Subcutaneous adipose tissue (tissue), 4 donors: ENCODE results near the gene HORMAD1. TPM values are rescaled to one million over a fixed set of nuclear protein-coding genes. Genes with fewer than 3 reads are reported as not detected.

Experiments
- total RNA-seq, 4 donors: library from RNA; depleted of rRNA; stranded (reverse); fragments of >200 nt; gene quantifications; one replicate each; pipeline ENCODE4 v1.1.0, GENCODE V29; 2016
- TF ChIP-seq, protein P1 (sequence below): fragments of 450-650 bp; IDR thresholded peaks from one replicate; pipeline ENCODE4 v1.5.1; 2016; ENCODE audit warnings: low read depth, mild to moderate bottlenecking, control low read depth, antibody characterized with exemption, moderate library complexity

Gene HORMAD1
- total RNA-seq, 4 donors from 2014 or later: 2.4 to 4.4 TPM; not detected in 2

DNA sequence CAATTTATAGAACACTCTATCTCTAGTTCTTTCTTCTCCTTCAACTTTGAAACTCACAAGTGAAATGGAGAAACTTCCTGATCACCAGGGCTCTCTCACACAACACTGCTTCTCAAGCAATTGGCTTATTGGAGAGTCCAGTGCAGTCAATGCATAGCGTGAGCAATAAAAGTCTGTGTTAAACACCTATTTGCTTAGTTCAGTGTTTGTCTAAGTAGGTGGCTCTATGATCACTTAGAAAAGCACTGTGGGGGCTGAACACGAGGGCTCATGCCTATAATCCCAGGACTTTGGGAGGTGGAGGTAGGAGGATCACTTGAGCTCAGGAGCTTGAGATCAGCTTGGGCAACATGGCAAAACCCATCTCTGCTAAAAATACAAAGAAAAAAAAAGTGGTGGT is 32.7 kb upstream of the HORMAD1 start:
- TF ChIP-seq, protein P1, sequence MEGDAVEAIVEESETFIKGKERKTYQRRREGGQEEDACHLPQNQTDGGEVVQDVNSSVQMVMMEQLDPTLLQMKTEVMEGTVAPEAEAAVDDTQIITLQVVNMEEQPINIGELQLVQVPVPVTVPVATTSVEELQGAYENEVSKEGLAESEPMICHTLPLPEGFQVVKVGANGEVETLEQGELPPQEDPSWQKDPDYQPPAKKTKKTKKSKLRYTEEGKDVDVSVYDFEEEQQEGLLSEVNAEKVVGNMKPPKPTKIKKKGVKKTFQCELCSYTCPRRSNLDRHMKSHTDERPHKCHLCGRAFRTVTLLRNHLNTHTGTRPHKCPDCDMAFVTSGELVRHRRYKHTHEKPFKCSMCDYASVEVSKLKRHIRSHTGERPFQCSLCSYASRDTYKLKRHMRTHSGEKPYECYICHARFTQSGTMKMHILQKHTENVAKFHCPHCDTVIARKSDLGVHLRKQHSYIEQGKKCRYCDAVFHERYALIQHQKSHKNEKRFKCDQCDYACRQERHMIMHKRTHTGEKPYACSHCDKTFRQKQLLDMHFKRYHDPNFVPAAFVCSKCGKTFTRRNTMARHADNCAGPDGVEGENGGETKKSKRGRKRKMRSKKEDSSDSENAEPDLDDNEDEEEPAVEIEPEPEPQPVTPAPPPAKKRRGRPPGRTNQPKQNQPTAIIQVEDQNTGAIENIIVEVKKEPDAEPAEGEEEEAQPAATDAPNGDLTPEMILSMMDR: no peak

DNA sequence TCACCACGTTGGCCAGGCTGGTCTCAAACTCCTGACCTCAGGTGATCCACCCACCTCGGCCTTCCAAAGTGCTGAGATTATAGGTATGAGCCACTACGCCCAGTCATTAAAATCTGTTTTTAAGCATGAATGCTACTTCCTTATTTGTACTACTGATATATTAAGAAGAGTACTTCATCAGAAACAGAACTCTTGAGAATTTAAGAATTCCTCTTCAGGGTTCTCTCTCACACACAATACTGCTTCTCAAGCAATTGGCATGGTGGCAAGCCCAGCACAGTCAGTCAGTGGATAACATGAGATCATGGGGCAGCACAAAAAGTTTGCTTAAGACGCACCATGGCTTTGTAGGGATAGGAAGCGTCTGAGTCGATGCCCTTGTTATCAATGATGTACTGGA is 30.7 kb upstream of the HORMAD1 start:
- TF ChIP-seq, protein P1: no peak

- TF ChIP-seq, protein P1: no peak
These were observed 29.1 kb upstream of the HORMAD1 start for GRCh38 chr1:150749720-150750311.

DNA sequence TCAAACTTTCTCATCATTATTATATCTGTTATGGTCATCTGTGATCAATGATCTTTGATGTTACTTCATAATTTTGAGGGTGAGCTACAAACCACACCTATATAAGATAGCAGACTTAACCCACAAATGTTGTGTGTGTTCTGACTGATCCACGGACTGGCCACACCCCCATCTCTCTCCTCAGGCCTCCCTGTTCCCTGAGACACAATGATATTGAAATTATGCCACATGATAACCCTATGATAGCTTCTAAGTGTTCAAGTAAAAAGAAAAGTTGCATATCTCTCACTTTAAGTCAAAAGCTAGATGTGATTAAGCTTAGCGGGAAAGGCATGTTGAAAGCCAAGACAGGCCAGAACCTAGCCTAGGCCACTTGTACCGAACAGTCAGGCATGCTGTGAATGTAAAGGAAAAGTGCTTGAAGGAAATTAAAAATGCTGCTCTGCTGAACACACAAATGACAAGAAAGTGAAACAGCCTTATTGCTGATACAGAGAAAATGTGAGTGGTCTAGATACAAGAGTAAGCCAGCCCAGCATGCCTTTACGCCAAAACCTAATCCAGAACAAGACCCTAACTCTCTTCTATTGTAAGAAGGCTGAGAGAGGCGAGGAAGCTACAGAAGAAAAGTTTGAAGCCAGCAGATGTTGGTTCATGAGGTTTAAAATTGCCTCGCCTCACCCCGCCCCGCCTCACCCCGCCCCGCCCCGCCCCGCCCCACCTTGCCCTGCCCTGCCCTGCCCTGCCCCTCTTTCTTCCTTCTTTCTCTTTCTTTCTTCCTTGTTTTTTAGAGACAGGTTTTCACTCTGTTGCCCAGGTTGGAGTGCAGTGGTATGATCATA is 28.4 kb upstream of the HORMAD1 start:
- TF ChIP-seq, protein P1: no peak

DNA sequence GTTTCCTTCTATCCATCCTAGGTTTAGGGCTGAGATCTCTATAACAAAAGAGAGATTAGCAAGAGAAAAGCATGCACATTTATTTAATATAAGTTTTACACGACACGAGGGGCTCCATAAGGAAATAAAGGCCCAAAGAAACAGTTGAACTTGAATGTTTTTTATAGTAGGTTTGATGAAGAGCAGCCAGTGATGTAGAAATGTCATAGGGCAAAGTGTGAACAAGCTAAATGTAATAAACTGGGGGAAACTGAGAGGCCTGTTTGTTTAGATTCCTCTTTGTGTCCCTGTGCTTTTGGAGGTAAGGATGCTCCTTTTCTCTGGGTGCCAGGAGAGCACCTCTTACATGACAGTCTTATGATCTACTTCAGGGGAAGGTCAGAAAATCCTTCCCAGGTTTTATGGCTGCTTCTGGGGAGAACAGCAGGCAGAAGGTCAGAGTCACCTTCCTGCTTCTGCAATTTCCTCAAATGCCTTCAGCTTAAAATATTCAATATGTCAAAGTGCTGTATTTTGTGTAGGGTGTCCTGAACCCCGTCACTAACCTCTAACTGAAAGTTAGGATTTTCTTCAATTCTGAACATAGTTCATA is 9.5 kb upstream of the HORMAD1 start:
- TF ChIP-seq, protein P1: no peak

DNA sequence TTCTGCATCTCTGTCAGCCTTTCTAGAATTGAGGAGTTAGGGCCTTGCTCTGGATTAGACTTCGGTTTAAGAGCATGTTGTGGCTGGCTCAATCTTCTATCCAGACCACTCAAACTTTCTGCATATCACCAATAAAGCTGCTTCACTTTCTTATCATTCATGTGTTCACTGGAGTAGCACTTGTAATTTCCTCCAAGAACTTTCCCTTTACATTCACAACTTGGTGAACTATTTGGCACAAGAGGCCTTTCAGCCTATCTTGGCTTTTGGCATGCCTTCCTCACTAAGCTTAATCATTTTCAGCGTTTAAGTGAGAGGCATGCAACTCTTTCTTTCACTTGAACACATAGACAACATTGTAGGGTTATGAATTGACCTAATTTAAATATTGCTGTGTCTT is 3.6 kb upstream of the HORMAD1 start:
- TF ChIP-seq, protein P1: no peak

DNA sequence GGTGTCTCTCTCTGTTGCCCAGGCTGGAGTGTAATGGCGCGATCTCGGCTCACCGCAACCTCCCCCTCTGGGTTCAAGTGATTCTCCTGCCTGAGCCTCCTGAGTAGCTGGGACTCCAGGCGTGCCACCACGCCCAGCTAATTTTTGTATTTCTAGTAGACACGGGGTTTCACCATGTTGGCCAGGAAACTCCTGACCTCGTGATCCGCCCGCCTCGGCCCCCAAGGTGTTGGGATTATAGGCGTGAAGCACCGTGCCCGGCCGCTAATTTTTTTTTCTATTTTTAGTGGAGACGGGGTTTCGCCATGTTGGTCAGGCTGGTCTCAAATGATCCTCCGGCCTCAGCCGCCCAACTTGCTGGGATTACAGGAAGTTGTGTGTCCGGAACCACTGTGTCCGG is 597 bp downstream of the HORMAD1 start:
- TF ChIP-seq, protein P1: no peak
